ENCODE results near the gene NUP85. TPM values are rescaled to one million over a fixed set of nuclear protein-coding genes. Genes with fewer than 3 reads are reported as not detected.
A peak's percentile ranks its signal among the peaks of the same experiment; 100 is the strongest.
"Not testable (repeated sequence)": the region's sequence is repeated elsewhere in the genome, so short reads cannot be mapped to it uniquely, and the experiment has no call there.

The NUP85 gene
- total RNA-seq, 2 donors from 2014 or later, result 108 to 146 TPM

DNA sequence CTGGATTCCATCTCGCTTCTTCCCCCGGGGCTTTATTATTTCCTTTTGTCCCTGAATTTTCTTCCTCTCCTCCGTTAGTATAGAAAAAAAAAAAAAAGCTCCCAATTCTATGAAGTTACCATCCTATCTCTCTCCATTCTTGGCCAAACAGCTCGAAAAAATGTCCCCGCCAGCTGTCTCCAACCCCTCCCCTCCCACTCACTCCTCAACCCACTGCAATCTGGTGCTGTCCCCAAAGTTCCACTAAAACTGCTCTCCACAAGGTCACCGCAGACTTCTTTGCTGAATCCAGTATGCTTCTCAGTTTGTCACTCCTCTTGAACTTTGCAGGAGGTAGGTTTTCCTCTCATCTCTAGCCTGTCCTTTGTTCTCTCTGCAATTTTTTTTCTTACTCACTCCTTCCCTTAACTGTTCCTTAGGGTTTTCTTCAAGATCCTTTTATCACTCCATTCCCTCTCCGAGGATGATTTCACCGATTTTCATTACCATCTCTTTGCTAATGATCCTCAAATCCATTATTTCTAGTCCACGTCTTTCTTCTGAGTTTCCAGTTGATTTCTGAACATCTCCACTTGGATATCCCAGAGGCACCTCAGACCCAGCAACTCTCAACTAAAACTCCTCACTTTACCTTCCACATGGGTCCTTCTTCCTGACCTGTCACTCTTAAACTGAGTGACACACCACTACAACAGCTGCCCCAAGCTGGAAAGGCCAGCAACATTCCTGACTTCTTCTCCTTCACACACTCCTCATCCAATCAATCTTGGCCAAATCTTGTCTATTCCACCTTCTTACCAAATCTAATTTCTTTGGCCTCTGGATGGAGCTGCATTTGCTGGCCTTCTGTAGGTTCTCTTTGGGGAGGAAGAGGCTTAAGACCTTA lies 21.2 kb upstream of the NUP85 start:
- no peak for DNase-seq (ENCODE audit: low spot score in 2 of 2)
- no peak for ATAC-seq
- Mint-ChIP-seq H3K27ac (peak overlapping the region; percentile 81 to 94), H3K9me3 (no peaks in the 10 kb centered on the region), H3K36me3 (peaks cover 11 to 18% of the 10 kb centered on the region in 2 donors)

DNA sequence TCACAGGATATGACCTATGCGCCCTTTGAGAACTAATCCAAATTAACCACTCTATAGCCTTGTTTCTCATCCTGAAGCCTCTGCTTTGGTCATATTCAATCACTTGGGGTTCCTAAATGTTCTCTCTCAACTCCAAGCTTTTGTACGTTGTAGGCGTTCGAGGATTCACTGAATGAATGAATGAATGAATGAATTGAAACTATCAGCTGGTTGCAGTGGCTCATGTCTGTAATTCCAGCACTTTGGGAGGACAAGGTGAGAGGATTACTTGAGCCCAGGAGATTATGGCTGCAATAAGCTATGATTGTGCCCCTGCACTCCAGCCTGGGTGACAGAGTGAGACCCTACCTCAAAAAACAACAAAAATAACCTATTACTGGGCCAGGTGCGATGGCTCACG lies 16.9 kb upstream of the NUP85 start:
- no peak for ATAC-seq
- Mint-ChIP-seq H3K27ac (peak overlapping the region in 1 of 2 donors; percentile 80), H3K9me3 (no peaks in the 10 kb centered on the region), H3K36me3 (no peaks in the 10 kb centered on the region)
- no peak for DNase-seq (ENCODE audit: low spot score in 2 of 2)

DNA sequence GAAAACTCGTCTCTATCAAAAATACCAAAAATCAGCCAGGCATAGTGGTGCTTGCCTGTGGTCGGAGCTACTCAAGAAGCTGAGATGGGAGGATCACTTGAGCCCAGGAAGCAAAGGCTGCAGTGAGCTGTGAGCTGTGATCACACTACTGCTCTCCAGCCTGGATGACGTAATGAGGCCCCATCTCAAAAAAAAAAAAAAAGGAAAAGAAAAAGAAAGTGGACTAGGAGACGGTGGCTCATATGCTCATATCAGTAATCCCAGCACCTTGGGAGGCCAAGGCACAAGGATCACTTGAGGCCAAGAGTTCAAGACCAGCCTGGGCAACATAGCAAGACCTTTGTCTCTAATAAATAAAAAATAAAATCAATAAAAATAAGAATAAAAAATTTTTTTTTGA lies 13.9 kb upstream of the NUP85 start:
- DNase-seq (ENCODE audit: low spot score in 2 of 2) (no peak), ATAC-seq (no peak)
- Mint-ChIP-seq H3K27ac (no peak overlapping the region), H3K36me3 (no peaks in the 10 kb centered on the region), H3K9me3 (no peaks in the 10 kb centered on the region)

DNA sequence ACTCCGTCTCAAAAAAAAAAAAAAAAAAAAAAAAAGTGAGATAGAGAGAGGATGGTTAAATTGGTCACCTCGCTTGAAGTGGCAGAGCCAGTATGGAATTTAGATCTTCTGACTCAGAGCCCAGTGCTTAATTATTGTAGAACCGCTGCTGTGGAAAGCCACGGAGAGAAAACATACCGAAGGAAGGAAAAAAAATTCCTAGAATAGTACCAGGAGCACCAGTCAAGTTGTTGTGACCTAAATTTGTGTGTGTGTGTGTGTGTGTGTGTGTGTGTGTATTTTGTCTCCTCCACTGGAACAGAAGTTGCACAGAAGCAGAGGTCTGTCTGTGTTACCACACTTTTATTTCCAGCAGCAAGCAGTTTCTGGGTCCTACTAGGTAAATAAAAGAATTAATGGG lies 10.6 kb upstream of the NUP85 start:
- Mint-ChIP-seq H3K9me3 (no peaks in the 10 kb centered on the region), H3K27ac (no peak overlapping the region), H3K36me3 (no peaks in the 10 kb centered on the region)
- DNase-seq (ENCODE audit: low spot score in 2 of 2) (no peak), ATAC-seq (no peak)

DNA sequence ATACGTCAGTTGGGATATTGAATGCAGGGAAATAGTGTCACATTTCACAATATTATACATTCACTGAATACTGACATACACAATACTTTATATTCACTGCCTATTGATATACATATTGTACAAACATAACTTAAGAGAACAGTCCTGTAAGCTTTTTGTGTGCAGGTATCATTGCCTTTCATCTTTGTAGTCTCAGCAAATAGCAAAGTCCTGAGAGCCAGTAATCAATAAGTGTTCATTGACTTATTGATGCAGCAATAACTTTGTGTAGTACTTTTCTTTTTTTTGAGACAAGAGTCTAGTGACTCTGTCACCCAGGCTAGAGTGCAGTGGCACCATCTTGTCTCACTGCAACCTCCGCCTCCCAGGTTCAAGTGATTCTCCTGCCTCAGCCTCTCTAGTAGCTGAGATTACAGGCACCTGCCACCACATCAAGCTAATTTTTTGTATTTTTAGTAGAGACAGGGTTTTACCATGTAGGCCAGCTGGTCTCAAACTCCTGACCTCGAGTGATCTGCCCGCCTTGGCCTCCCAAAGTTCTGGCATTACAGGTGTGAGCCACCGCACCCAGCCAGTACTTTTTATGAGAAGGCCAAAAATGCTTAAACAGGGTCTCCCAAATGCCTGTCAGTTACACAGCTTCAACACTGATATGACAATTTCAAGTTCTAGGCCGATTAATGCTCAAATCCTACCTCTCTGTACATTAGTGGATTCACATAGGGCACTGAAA lies 5.4 kb upstream of the NUP85 start:
- DNase-seq (ENCODE audit: low spot score in 2 of 2), result no peak
- H3K9me3 Mint-ChIP-seq, result no peaks in the 10 kb centered on the region
- peaks cover 0 to under 1% of the 10 kb centered on the region in 2 donors for H3K36me3 Mint-ChIP-seq
- ATAC-seq, result no peak
- peak overlapping the region in 1 of 2 donors; percentile 23 for H3K27ac Mint-ChIP-seq

DNA sequence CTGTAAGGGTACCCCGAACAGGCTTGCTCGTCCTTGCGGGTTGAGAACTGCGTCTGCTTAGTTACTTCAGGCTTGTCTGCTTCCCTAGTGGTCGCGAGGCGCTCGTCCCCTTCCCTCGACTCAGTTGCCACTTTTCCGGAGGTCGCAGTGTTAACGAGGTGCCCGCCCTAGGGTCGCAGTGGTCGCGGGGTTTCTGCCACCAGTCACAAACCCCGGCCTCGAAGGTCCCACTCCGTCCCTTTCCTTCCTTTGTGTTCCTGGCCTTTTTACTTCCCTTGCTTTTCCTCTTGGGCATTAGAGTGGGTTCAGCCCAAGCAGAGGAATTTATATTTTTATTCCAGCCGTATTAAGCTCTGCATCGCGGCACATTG lies 299 bp downstream of the NUP85 start:
- peak overlapping the region; percentile 96 to 100 for H3K27ac Mint-ChIP-seq
- H3K36me3 Mint-ChIP-seq, result peaks cover 8 to 13% of the 10 kb centered on the region in 2 donors
- DNase-seq (ENCODE audit: low spot score in 2 of 2) (no peak), ATAC-seq (no peak)
- H3K9me3 Mint-ChIP-seq, result no peaks in the 10 kb centered on the region

DNA sequence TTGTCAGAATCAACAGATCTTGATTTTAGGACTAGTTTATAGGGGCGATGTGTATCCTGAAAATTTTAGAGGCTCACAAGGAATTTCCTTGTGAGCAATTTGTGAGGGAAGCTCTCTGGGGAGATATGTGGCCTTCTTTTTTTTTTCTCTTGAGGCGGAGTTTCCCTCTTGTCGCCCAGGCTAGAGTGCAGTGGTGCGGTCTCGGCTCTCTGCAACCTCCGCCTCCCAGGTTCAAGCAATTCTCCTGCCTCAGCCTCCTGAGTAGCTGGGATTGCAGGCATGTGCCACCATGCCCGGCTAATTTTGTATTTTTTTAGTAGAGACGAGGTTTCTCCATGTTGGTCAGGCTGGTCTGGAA lies 1.6 kb downstream of the NUP85 start:
- H3K9me3 Mint-ChIP-seq; DNase-seq (ENCODE audit: low spot score in 2 of 2); ATAC-seq: not testable (repeated sequence)
- Mint-ChIP-seq H3K36me3 (peaks cover 14 to 17% of the 10 kb centered on the region in 2 donors), H3K27ac (peak overlapping the region; percentile 96 to 100)

DNA sequence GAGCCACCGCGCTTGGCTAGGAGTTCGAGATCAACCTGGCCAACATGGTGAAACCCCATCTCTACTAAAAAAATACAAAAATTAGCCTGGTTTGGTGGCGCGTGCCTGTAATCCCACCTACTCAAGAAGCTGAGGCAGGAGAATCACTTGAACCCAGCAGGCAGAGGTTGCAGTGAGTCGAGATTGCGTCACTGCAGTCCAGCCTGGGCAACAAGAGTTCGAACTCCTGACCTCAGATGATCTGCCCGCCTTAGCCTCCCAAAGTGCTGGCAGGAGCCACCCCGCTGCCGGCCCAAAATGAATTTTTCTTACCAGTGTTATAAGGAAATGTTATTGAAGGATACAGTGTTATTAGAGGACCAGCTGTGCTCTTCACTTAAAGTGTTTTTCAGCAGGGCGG lies 2.3 kb downstream of the NUP85 start:
- DNase-seq (ENCODE audit: low spot score in 2 of 2) (no peak), ATAC-seq (no peak)
- Mint-ChIP-seq H3K36me3 (peaks cover 14 to 17% of the 10 kb centered on the region in 2 donors), H3K27ac (no peak overlapping the region), H3K9me3 (no peaks in the 10 kb centered on the region)

DNA sequence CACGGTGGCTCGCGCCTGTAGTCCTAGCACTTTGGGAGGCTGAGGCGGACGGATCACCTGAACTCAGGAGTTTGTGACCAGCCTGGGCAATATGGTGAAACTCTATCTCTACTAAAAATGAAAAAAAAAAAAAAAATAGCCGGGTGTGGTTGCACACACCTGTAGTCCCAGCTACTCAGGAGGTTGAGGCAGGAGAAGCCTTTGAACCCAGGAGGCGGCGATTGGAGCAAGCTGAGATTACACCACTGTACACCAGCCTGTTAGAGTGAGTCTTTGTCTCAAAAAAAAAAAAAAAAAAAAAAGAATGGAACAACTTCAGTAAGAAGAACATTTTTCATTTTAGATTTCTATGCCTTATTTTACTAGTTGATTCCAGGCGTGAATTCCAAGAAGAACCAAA lies 2.7 kb downstream of the NUP85 start:
- peaks cover 14 to 17% of the 10 kb centered on the region in 2 donors for H3K36me3 Mint-ChIP-seq
- no peak overlapping the region for H3K27ac Mint-ChIP-seq
- ATAC-seq, result no peak
- no peaks in the 10 kb centered on the region for H3K9me3 Mint-ChIP-seq
- DNase-seq (ENCODE audit: low spot score in 2 of 2), result no peak

DNA sequence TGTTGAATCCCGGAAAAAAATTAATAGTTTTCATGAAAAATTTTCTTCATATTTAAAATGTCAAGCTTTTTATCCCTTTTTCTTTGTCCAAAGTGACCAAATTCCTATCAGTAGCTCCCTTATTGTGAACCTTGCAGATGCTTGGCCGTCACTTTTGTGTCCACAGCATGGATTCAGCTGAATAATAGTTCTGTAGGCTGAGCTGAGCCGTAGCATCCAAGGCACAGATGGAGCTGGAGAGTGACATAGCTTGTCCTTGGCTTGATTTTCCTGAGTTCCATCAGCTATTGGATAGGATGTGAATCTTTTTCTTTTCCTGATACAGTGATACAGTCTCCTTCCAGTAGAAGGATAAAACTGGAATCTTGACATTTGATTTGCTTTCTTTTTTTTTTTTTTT lies 3.6 kb downstream of the NUP85 start:
- ATAC-seq (no peak), DNase-seq (ENCODE audit: low spot score in 2 of 2) (no peak)
- H3K36me3 Mint-ChIP-seq, result peaks cover 14 to 17% of the 10 kb centered on the region in 2 donors
- H3K9me3 Mint-ChIP-seq, result no peaks in the 10 kb centered on the region
- H3K27ac Mint-ChIP-seq, result no peak overlapping the region

DNA sequence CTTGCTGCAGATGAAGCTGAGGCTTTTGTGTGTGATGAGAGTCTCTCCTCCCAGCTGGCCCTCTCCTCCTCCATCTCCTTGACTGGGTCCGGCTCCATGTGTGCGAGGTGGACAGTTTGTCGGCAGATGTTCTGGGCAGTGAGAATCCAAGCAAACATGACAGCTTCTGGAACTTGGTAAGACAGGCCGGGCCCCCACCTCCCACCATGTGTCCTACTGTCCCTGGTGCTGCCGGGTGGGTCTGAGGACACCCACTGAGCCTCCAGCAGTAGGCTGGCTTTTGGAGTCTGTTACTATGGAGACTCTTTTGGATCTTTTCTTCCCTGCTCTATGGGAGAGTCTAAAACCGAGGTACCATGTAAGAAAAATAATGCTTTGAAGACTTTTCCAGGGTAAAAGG lies 12.7 kb downstream of the NUP85 start:
- Mint-ChIP-seq H3K27ac (no peak overlapping the region), H3K36me3 (peaks cover 5 to 15% of the 10 kb centered on the region in 2 donors), H3K9me3 (no peaks in the 10 kb centered on the region)
- no peak for ATAC-seq
- no peak for DNase-seq (ENCODE audit: low spot score in 2 of 2)

DNA sequence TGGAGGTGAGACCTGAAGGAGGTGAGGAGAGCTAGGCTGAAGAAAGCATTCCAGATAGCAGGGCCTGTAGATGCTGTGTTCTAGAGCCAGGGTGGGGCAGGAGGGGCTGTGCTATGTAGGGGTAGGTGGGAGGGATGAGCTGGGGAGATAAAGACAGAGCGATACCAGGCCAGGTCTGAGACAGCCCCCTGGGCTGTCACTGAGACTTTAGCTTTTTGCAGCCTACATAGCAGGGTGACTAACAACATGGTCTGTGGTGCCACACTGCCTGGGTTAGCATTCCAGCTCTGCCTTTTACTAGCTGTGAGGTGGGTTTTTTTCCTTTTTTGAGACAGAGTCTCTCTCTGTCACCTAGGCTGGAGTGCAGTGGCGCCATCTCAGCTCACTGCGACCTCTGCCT lies 14.3 kb downstream of the NUP85 start:
- peak overlapping the region in 1 of 2 donors; percentile 22 for H3K27ac Mint-ChIP-seq
- peaks cover 5 to 19% of the 10 kb centered on the region in 2 donors for H3K36me3 Mint-ChIP-seq
- H3K9me3 Mint-ChIP-seq, result no peaks in the 10 kb centered on the region
- no peak for DNase-seq (ENCODE audit: low spot score in 2 of 2)
- ATAC-seq, result no peak

DNA sequence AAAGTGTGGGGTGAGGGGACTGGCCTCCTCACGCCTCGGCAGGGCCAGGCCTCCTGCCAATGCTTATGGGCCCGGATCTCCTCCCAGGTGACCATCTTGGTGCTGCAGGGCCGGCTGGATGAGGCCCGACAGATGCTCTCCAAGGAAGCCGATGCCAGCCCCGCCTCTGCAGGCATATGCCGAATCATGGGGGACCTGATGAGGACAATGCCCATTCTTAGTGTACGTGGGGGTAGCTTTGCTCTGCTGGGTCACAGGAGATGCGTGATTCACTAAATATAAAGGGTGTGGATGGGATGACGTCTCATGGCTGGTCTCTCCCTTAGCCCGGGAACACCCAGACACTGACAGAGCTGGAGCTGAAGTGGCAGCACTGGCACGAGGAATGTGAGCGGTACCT lies 19.5 kb downstream of the NUP85 start:
- Mint-ChIP-seq H3K9me3 (no peaks in the 10 kb centered on the region), H3K27ac (peak overlapping the region; percentile 23 to 92), H3K36me3 (peaks cover 0 to 12% of the 10 kb centered on the region in 2 donors)
- no peak for DNase-seq (ENCODE audit: low spot score in 2 of 2)
- peak in 1 of 2 donors; percentile 5 for ATAC-seq

DNA sequence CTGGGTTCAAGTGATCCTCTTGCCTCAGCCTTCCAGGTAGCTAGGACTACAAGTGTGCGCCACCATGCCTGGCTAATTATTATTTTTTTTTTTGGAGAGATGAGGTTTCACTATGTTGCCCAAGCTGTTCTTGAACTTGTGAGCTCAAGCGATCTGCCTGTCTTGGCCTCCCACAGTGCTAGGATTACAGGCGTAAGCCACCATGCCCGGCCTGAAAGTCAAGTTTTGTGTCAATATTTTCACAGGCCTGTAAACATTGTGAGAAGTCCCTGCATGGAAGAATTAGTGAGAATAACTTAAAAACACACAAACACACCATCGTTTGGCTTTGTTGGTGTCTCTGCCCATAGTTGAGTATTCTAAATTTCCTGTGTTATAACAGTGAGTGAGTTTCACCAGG lies 22.2 kb downstream of the NUP85 start:
- DNase-seq (ENCODE audit: low spot score in 2 of 2) (no peak), ATAC-seq (no peak)
- H3K9me3 Mint-ChIP-seq, result no peaks in the 10 kb centered on the region
- H3K27ac Mint-ChIP-seq, result peak overlapping the region in 1 of 2 donors; percentile 37
- H3K36me3 Mint-ChIP-seq, result peaks cover 0 to 12% of the 10 kb centered on the region in 2 donors

DNA sequence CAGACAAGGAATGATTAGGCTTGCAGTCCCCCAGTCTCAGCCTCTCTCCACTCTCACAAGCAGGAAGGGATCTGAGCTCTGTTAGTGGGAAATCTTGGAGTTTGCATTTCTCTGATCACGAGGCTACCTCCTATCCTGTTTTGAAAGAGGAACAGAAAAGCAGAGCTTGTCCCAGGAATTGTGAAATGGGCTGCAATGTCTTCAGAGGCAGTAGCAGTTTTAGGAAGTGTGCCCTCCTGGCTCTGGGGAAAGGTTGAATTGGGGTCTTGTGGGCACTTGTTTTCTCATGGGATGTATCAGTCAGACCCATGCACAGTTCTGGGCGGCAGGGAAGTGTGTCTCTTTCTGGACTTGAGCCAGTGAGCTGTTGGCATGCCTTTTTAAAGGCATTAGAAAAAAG lies 22.8 kb downstream of the NUP85 start:
- no peak for ATAC-seq
- peaks cover 0 to 12% of the 10 kb centered on the region in 2 donors for H3K36me3 Mint-ChIP-seq
- H3K27ac Mint-ChIP-seq, result peak overlapping the region; percentile 37 to 83

DNA sequence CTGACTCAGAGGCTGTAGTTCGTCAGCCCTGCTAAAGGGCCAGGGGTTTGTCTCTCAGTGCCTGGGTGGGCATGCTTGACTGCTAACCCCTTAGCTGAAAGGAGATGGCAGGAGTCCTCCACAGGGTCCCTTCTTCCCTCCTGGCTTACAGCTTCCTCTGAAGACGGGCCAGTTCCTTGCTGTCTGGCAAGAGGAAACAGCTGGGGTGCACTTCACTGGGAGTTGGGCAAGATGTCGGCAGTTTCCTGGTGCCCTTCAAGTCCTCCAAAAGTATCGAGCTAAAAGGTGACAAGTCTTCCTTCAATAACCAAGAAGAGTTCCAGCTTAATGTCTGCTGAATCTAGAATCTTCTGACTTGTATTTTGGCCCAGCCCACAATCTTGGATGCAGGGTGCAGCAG lies 23.4 kb downstream of the NUP85 start:
- Mint-ChIP-seq H3K36me3 (peaks cover 0 to 12% of the 10 kb centered on the region in 2 donors), H3K9me3 (no peaks in the 10 kb centered on the region), H3K27ac (peak overlapping the region in 1 of 2 donors; percentile 83)
- no peak for DNase-seq (ENCODE audit: low spot score in 2 of 2)
- ATAC-seq, result no peak

More for the DNA sequence above, 22.8 kb downstream of the NUP85 start:
- no peak for DNase-seq (ENCODE audit: low spot score in 2 of 2)
- H3K9me3 Mint-ChIP-seq, result no peaks in the 10 kb centered on the region

DNA sequence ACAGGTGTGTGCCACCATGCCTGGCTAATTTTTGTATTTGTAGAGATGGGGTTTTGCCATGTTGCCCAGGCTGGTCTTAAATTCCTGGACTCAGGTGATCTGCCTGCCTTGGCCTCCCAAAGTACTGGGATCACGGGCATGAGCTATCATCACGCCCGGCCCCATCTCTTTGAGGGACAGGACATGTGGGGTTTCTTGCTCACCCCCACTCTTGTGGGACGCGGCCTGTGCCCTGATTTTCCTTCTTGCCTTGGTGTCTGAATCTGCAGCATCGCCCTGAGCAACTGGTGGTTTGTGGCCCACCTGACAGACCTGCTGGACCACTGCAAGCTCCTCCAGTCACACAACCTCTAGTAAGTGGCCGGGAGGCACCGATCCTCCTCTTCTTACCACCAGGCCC lies 25.6 kb downstream of the NUP85 start:
- H3K36me3 Mint-ChIP-seq, result no peaks in the 10 kb centered on the region
- ATAC-seq, result no peak
- no peaks in the 10 kb centered on the region for H3K9me3 Mint-ChIP-seq
- H3K27ac Mint-ChIP-seq, result no peak overlapping the region
- no peak for DNase-seq (ENCODE audit: low spot score in 2 of 2)
